LNCAP (cell line): Measurements from ENCODE around the gene HSBP1.

ENCODE experiments used
- CTCF ChIP-seq: fragments of 450-650 bp; IDR thresholded peaks from 2 replicates; pipeline ENCODE4 v1.5.1; 2017; ENCODE audit warnings: mild to moderate bottlenecking

The HSBP1 gene

DNA sequence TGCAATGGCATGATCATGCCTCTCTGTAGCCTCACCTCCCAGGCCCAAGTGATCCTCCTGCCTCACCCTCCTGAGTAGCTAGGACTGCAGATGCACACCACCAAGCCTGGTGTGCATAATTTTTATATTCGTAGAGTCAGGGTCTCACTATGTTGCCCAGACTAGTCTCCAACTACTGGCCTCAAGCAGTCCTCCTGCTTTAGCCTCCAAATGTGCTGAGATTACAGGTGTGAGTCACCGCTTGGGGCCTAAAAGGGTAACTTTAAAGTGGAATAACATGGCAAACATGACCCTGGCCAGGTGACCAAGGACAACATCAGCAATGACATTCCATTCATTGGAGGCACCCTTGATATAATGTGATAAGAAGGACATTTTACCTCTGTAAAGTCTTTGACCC, 26.1 kb downstream of the HSBP1 start:
- TF ChIP-seq CTCF, result no peak

DNA sequence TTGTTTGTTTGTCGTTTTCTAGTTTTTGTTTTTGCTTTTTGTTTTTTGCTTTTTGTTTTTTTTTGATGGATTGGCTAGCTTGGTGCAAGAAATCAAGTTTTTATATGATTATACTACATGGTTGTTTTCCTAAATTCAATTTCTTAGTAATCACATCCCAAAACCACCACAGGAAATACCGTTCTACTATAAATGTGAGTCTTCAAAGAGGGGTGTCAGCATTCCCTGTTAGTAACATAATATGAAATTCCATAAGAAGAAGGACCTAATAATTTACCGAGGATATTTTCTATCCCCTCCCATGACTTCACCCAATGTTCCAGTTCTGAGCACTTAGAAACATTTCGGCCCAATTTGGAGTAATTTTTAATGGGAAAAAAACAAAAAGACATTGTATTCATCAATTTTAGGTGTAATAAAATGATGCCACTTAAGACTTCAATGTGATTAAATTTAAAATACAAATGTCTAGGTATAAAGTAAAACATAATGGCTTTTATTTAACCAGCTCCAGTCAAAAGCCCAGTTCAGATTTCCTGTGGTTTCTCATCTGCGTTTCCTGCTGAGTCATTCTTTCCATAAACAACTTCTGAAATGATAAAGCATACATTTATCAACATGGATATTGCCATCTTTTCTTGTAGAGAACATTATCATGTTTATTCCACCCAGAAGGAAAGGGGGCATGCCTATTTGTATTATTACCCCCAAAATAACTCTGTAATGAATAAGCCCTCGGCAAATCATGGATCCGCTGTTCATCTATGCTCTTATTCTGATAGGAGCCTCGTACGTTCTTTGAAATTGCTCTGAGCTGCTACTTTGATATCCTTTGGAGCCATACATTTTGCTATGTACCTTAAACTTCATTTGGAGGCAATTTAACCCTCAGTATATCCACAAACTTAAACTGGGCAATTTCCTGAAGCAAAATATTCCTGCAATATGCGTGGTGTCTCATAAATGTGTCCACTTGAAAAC, 28.1 kb downstream of the HSBP1 start:
- no peak for TF ChIP-seq CTCF

- TF ChIP-seq CTCF, result no peak
These were observed 29.8 kb downstream of the HSBP1 start for GRCh38 chr16:83837566-83837965.

GRCh38 chr16:83838151-83838550, 30.4 kb downstream of the HSBP1 start:
- TF ChIP-seq CTCF, result no peak

GRCh38 chr16:83839561-83839960, 31.8 kb downstream of the HSBP1 start:
- no peak for TF ChIP-seq CTCF

- no peak for TF ChIP-seq CTCF
These were observed 32.4 kb downstream of the HSBP1 start for GRCh38 chr16:83840060-83840617.

GRCh38 chr16:83842291-83842690, 34.5 kb downstream of the HSBP1 start:
- no peak for TF ChIP-seq CTCF
